ENCODE data around the gene RNF44. TPM values are rescaled to one million over a fixed set of nuclear protein-coding genes. Genes with fewer than 3 reads are reported as not detected.

The RNF44 gene
- total RNA-seq, 1 experiment from 2014 or later, result 58.4 TPM

- Histone ChIP-seq H3K4me3 (replicated peaks in 1 of 2; ENCODE audit: low read depth in 1 of 2, low read length in 2 of 2) (no peak overlapping the region), H2AFZ (ENCODE audit: low read depth, low read length, poor library complexity, severe bottlenecking) (no peak overlapping the region), H3K4me2 (ENCODE audit: low read length) (no peak overlapping the region), H3K4me1 (ENCODE audit: control insufficient read depth in 1 of 2, insufficient read depth in 2 of 2, low read length in 2 of 2) (peaks cover 15 to 27% of the 10 kb centered on the region in 2 experiments; a peak in 3 of 4 replicates), H3K9me2 (ENCODE audit: insufficient read depth) (no peaks in the 10 kb centered on the region), H3K36me3 (ENCODE audit: control insufficient read depth in 1 of 2, insufficient read depth in 2 of 2, low read length in 2 of 2) (peaks cover 0 to 19% of the 10 kb centered on the region in 2 experiments; a peak in 2 of 4 replicates), H3K27ac (ENCODE audit: low read depth, low read length) (no peak overlapping the region; the same call in 1 of the 2 replicates), H3K79me2 (ENCODE audit: insufficient read depth, low read length) (peaks cover 45% of the 10 kb centered on the region), H4K20me1 (ENCODE audit: insufficient read depth) (no peaks in the 10 kb centered on the region), H3K9ac (ENCODE audit: low read length) (no peak overlapping the region), H3K27me3 (ENCODE audit: insufficient read depth, low read length) (no peaks in the 10 kb centered on the region), H3K9me3 (ENCODE audit: control insufficient read depth in 1 of 2, insufficient read depth in 1 of 2, low read depth in 1 of 2, low read length in 2 of 2) (no peaks in the 10 kb centered on the region)
- CTCF ChIA-PET, result no interaction called here
- intact Hi-C loops (cut with micrococcal nuclease), result no loop called here
- no peak for TF ChIP-seq POLR2AphosphoS5 (IDR thresholded peaks at IDR 0.05; ENCODE audit: low read depth, low read length)
- TF ChIP-seq CBX3 (IDR thresholded peaks at IDR 0.05; ENCODE audit: low read depth), result no peak
- no peak for TF ChIP-seq MAX (IDR thresholded peaks at IDR 0.05)
- TF ChIP-seq EGR1 (IDR thresholded peaks at IDR 0.05; ENCODE audit: low read depth), result no peak
- TF ChIP-seq ZFX (IDR thresholded peaks at IDR 0.05), result no peak
- TF ChIP-seq, protein P1, sequence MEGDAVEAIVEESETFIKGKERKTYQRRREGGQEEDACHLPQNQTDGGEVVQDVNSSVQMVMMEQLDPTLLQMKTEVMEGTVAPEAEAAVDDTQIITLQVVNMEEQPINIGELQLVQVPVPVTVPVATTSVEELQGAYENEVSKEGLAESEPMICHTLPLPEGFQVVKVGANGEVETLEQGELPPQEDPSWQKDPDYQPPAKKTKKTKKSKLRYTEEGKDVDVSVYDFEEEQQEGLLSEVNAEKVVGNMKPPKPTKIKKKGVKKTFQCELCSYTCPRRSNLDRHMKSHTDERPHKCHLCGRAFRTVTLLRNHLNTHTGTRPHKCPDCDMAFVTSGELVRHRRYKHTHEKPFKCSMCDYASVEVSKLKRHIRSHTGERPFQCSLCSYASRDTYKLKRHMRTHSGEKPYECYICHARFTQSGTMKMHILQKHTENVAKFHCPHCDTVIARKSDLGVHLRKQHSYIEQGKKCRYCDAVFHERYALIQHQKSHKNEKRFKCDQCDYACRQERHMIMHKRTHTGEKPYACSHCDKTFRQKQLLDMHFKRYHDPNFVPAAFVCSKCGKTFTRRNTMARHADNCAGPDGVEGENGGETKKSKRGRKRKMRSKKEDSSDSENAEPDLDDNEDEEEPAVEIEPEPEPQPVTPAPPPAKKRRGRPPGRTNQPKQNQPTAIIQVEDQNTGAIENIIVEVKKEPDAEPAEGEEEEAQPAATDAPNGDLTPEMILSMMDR (IDR thresholded peaks at IDR 0.05 in 2 of 3, conservative IDR thresholded peaks at IDR 0.05 in 1 of 3; ENCODE audit: borderline replicate concordance in 1 of 3, insufficient read depth in 1 of 3, low read depth in 2 of 3, low read length in 2 of 3), result no peak
- no peak for TF ChIP-seq EZH2 (IDR thresholded peaks at IDR 0.05)
- TF ChIP-seq YY1 (IDR thresholded peaks at IDR 0.05; ENCODE audit: extremely low read depth, insufficient replicate concordance, low read depth, low read length), result no peak
- TF ChIP-seq, protein P2, sequence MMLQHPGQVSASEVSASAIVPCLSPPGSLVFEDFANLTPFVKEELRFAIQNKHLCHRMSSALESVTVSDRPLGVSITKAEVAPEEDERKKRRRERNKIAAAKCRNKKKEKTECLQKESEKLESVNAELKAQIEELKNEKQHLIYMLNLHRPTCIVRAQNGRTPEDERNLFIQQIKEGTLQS (IDR thresholded peaks at IDR 0.05), result no peak
- RAD21 ChIA-PET (ENCODE audit: low non-redundant PET in 1 of 2, low total read pairs in 2 of 2, uncharacterized antibody in 2 of 2, unreplicated experiment in 2 of 2), result no interaction called here
- POLR2A ChIA-PET, result no interaction called here
- no peak for DNase-seq (ENCODE audit: low read depth, low spot score)
- ATAC-seq, result no peak
- no TSS peak for BruUV-seq (replicated peaks)
These were observed 3.1 kb downstream of the RNF44 start for GRCh38 chr5:176533894-176534611.
